NT2/D1 (cell line): ENCODE results near the gene HOTAIR.

Experiments used
- YY1 ChIP-seq: IDR thresholded peaks from 2 replicates; pipeline ENCODE4 v1.6.1; 2011; ENCODE audit not compliant: insufficient read length, insufficient read depth
- ZNF274 ChIP-seq: IDR thresholded peaks from 2 replicates; pipeline ENCODE4 v1.6.1; 2011; ENCODE audit warnings: mild to moderate bottlenecking, low read depth, low read length

DNA sequence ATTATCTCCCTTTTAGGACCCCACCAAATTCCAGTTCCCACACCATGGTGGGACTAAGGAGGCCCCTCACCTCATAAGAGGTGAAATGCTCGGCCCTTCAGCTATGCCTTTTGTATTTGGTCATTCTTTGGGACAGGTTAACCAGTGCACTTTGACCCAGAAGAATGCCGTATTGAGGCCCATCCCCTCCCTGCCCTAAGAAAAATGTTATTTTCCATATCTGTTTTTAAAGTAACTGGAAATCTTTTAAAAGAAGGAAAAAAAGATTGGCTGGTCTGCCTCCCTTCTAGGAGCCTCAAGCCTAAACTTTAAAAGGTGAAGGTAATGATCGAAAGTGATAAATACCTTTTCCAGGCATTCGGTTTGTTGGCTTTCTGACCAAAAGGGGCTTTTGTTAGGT is 41.8 kb downstream of the HOTAIR start:
- TF ChIP-seq ZNF274 (no peak), YY1 (no peak)
